GM18873 (cell line): ENCODE data around the gene STAC2.

ENCODE experiments used
- ATAC-seq: cut with Tn5 transposase; IDR thresholded peaks from one replicate; pipeline ENCODE4 v1.9.1; 2021; ENCODE audit warnings: mild to moderate bottlenecking, moderate library complexity, moderate number of reproducible peaks; ENCODE audit not compliant: unreplicated experiment, low FRiP score

Gene STAC2

GRCh38 chr17:39212841-39213480 lies 12.8 kb downstream of the STAC2 start:
- ATAC-seq: no peak

GRCh38 chr17:39212195-39212810 lies 13.4 kb downstream of the STAC2 start:
- no peak for ATAC-seq

- ATAC-seq: no peak
Measured at GRCh38 chr17:39210093-39210434, 15.7 kb downstream of the STAC2 start.

- no peak for ATAC-seq
Measured at GRCh38 chr17:39209317-39210092, 16.2 kb downstream of the STAC2 start.

- no peak for ATAC-seq
Measured at GRCh38 chr17:39208893-39209292, 16.9 kb downstream of the STAC2 start.

GRCh38 chr17:39208136-39208535 lies 17.6 kb downstream of the STAC2 start:
- no peak for ATAC-seq

- no peak for ATAC-seq
Measured at GRCh38 chr17:39205112-39205526, 20.6 kb downstream of the STAC2 start.

GRCh38 chr17:39204245-39204644 lies 21.5 kb downstream of the STAC2 start:
- ATAC-seq: no peak

- ATAC-seq: no peak
Measured at GRCh38 chr17:39200957-39201510, 24.7 kb downstream of the STAC2 start.

GRCh38 chr17:39200070-39200879 lies 25.5 kb downstream of the STAC2 start, which contains the start of gene RPL19:
Gene RPL19 (plus strand): TSS chr17:39200283. CDS start chr17:39200345, 62 bp downstream.
- ATAC-seq: peak; percentile 43

- ATAC-seq: peak; percentile 67
Measured at GRCh38 chr17:39199820-39200069, 26.0 kb downstream of the STAC2 start.

- ATAC-seq: no peak
Measured at GRCh38 chr17:39198186-39198566, 27.6 kb downstream of the STAC2 start.

GRCh38 chr17:39197380-39198185 lies 28.2 kb downstream of the STAC2 start, which contains the start of gene CACNB1:
Gene CACNB1 (minus strand): TSS chr17:39197669. CDS start chr17:39197495, 174 bp downstream.
- ATAC-seq: no peak

GRCh38 chr17:39196808-39197291 lies 28.9 kb downstream of the STAC2 start:
- no peak for ATAC-seq

GRCh38 chr17:39196241-39196807 lies 29.4 kb downstream of the STAC2 start:
- no peak for ATAC-seq

- ATAC-seq: no peak
Measured at GRCh38 chr17:39195568-39196160, 30.1 kb downstream of the STAC2 start.

GRCh38 chr17:39194985-39195524 lies 30.7 kb downstream of the STAC2 start:
- ATAC-seq: no peak

GRCh38 chr17:39194089-39194984 lies 31.4 kb downstream of the STAC2 start:
- no peak for ATAC-seq
